Stimulated activated CD4-positive, alpha-beta T cell treated with anti-CD3 and anti-CD28 coated beads, Interleukin-1b, Interleukin-23, amount 100 ng/mL, for 4 hours (primary cell): ENCODE measurements around the gene TNRC6B.
"Not testable (repeated sequence)": the region's sequence is repeated elsewhere in the genome, so short reads cannot be mapped to it uniquely, and the experiment has no call there.

Source experiments
- DNase-seq, 2 donors: peaks; one replicate each; pipeline ENCODE4 v3.0.0-alpha.2; 2020; ENCODE audit warnings: low read depth in 2 of 2

Gene TNRC6B

DNA sequence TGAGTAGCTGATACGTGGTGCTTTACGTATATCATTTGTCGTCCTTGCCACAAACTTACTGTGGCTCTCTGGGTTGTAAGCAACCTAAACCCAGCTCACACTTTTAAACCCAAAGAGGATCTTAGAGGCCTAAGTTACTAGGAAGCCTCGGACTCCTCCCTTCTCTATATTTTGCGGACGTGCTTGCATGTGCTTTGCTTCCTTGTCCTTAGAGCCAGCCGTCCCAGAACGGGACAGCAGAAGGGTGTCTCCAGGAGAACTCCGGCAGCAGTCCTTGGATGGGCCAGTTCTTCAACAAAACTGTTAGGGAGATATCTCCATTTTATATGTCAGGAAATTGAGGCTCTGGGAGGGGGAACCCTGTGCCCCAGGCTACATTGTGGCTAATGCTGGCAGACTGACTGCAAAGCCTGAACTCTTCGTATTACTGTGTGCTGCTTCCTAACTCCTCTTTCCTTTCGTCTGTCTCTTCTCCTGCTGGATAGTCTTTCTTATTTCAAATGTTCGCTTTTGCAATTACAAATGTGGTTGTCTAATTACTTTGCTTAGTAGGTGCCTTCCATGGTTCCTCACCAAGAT, 33.8 kb downstream of the TNRC6B start:
- no peak for DNase-seq

- DNase-seq = no peak
These were observed 34.4 kb downstream of the TNRC6B start for GRCh38 chr22:40212121-40212520.

DNA sequence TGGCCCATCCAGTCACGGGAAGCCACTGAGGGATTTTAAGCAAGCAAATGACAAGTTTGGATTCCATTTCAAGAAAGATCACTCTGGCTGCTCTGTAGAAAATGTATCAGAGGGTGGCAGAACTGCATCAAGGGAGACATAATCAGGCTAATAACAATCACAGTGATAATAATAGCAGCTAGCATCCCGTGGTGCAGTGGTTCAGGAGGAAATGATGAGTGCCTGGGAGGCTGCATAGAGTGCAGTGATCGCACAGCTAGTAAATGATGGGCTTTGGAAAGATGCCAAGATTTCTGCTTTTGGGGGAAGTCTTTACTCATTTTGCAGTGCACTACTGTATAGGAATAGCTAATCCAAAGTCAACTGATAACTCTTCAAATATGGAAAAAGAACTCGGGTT, 35.8 kb downstream of the TNRC6B start:
- no peak for DNase-seq

GRCh38 chr22:40215266-40215665, 37.5 kb downstream of the TNRC6B start:
- no peak for DNase-seq

DNA sequence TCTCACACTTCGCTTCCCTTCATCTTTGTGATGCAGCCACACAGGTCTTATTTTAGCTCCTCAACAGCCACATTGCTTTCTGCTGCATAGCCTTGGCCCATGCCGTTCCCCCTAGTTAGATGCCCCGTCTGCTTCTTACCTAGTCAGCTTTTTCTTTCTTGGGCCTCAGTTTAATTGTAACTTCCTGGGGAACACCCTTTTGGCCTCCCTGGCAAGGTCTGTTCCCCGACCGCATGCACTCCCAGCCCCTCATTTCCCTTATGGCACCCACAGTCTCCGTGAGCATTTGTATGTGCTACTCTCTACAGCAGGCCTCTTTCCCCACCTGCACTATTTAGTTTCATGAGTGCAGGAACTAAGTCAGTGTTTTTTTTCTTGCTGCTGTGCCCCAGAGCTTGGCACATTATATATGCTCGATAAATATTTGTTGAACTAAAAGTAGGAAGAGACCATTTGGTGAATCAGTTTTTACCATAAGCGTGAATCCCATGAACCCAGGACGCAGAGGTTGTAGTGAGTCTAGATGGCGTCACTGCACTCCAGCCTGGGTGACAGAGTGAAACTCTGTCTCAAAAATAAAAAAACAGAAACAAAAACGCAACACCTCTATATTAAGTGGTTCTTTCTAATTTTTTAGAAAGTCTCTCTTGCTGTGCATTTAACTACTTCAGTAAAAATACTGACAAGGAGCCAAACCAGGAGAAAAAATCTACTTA, 38.5 kb downstream of the TNRC6B start:
- DNase-seq = no peak

DNA sequence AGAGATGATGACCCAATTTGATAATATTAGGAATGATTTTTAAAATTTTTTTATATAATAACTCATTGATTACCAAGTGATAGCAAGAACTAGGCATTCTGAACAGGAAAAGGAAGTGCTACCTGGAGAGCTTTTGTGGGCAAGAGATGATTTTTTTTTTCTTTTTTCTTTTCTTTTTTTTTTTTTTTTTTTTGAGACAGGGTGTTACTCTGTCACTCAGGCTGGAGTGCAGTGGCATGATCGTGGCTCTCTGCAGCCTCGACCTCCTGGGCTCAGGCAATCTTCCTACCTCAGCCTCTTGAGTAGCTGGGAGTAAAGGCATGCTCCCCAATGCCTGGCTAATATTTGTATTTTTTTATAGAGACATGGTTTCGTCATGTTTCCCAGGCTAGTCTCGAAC, 40.4 kb downstream of the TNRC6B start:
- DNase-seq = no peak

DNA sequence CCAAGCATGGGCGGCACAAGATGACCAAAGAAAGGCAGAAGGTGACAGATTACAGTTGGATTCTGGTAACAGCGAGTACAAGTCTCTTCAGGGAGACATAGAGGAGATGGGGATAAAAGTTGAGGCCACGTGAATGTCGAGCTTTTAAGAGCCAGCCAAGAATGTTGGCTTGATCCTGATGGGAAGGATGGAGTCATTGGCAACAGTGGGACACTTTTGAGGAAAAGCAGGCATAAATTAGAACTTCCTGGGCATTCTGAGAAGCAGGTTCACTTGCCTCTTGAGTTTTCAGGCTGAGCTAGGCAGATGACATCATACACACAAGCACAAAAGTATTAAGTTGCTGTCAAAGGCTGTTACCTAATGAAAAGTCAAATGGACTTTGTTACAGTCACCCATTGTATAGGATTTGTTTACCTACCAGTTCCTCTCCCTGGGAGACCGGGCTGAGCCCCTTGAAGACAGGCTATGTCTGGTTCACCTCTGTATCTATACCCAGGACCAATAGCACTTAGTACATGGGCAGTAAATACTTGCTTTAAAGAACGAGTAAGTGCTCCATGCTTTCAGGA, 41.1 kb downstream of the TNRC6B start:
- DNase-seq = no peak

DNA sequence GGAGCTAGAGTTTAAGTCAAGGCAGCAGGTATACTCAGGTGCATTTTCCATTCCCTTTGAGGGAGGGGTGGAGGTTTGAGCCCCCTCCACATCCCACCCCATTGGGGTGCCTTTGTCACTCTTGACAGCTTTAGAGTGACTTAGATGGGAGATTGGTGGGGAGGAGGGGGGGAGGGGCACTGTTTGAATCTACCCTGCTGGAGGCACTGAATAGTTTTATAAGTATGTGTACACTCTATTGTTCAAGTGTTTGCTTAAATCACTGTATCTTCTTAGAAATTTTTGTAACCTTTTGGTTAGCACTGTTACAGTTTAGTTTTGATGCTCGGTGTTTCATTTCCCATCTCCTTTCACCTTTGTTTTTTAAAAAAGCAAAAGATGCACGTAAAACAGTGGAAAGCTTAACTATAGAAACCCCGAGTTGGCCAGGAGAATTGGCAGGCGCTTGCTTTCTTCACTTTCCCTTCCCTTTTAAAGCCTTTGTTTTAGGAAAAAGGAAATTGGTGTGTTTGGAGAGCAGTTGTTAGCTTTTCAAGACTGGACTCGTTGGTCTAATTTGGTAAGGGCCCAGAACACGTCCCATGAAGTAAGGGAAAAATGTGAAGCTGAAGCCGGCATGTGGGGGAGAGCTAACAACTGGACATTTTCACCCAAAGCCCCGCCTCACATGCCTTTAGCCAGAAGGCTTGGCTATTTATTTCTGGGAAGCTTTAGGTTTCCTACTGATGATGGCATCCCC, 42.8 kb downstream of the TNRC6B start:
- no peak for DNase-seq

- no peak for DNase-seq
These were observed 43.3 kb downstream of the TNRC6B start for GRCh38 chr22:40221055-40221414.

- not testable (repeated sequence) for DNase-seq
These were observed 45.3 kb downstream of the TNRC6B start for GRCh38 chr22:40222979-40223378.

DNA sequence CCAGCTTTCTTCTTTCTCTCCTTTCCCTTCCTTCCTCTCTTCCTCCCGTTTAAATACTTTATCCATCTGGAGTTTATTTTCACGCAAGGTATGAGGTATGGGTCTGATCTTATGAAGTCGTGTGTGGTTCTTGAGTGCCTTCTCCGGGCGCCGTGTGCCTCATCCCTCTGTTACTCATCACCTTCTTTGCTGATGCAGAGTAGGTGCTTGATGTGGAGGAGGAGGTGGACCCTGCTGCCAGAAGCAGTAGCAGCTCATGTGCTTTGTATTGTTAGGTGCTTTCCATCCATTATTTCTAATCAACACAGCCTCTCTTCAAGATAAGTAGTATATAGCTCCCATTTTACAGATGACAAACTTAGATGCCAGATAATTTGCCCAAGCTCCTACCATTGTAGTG, 47.0 kb downstream of the TNRC6B start:
- DNase-seq = peak; percentile 29 to 46

- DNase-seq = no peak
These were observed 48.9 kb downstream of the TNRC6B start for GRCh38 chr22:40226620-40227019.

DNA sequence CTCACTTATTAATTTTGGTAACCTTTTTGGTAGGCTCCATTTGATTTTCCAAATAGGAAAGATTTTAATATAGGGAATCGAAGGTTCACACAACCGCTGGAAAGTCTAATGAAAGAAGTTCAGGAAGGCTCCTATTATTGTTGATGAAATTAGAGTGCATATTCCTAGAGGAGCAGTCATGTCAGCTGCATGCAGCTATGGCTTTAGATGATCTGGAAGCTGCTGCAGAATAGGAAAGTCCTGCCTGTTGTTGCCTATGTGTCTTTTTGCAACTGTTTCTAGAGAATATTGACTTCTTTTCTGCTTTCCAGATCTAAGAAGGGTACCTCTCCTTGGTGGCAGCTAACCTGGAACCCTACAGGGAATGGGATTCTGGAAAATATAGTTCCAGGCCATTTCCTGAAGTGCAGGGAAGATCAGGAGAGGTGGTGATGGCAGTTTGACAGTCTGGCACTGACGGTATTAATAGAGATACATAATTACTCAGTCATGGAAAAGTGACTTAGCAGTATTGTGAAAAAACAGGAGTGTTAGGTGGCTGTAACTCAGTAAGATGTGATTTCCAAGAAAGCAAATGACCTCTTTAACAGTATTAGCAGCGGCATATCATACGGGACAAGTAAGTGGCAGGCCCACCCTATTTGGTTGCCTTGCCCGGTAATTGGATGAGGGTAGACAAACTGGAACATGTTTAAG, 54.0 kb downstream of the TNRC6B start:
- DNase-seq = no peak

GRCh38 chr22:40232624-40233023, 54.9 kb downstream of the TNRC6B start:
- no peak for DNase-seq

DNA sequence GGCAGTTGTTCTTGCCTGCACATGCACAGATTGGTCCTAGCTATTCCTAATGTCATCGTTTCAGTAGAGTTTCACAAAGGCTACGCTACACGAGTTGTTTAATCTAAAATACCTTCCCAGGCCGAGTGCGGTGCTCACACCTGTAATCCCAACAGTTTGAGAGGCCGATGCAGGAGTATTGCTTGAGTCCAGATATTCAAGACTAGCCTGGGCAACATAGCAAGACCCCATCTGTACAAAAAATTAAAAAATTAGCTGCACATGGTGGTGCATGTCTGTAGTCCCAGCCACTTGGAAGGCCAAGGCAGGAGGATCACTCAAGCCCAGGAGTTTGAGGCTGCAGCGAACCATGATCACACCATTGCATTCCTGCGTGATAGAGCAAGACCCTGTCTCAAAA, 56.2 kb downstream of the TNRC6B start:
- DNase-seq = no peak

DNA sequence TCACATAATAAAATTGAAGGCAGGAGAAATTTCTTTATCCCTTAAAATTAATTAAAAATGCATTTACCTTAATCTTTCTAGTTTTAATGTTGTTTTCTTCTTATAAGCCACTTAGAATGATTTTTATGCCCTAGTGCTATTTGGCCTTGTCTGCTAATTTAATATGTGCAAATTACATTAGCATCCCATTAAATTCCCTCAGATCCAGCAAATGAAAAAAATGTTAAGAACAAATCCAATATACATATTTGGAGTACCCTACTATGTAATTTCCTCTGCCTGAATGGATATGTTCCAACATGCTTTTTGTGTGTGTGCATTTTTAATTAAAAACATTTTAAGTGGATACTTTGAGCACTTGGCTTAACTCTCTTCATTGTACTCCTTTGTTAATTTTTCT, 56.9 kb downstream of the TNRC6B start:
- DNase-seq = no peak

DNA sequence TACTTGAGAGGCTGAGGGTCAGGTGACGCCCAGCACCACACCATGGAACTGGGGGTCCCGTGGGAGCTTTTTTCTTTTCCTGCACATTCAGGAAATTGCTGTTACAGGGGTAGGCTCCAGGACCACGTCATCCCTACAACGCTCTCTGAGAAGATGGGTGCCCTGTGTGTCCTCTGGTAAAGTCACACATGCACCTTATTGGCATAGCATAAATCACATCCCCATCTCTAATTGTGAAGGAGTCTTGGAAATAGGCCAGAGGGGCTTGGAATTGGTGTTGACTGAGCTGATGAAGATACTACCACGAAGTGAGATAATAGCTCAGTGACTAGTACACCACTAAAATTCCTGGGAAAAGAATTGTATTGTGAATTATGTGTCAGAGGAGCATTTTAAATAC, 57.6 kb downstream of the TNRC6B start:
- no peak for DNase-seq

DNA sequence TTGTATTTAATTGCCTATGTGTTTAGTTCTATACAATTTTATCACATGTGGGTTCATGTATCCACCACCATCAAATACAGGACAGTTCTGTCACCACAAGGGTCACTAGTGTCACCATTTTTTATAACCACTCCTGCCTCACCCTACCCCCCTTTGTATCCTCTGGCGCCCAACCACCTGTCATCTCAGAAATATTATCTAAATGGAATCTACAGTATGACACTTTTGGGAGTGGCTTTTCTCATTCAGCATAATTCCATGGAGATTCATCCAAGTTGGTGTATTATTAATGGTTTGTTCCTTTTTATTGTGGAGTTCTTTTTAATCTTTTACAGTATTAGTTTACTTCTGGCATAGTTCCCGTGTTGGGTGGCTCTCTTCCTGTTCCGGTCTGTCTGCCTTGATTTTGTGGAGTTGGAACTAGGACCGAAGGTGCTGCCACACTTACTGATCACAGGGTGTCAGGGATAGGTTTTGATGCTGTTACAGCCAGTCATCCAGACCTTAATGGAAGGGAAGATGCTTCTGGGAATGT, 58.5 kb downstream of the TNRC6B start:
- no peak for DNase-seq

DNA sequence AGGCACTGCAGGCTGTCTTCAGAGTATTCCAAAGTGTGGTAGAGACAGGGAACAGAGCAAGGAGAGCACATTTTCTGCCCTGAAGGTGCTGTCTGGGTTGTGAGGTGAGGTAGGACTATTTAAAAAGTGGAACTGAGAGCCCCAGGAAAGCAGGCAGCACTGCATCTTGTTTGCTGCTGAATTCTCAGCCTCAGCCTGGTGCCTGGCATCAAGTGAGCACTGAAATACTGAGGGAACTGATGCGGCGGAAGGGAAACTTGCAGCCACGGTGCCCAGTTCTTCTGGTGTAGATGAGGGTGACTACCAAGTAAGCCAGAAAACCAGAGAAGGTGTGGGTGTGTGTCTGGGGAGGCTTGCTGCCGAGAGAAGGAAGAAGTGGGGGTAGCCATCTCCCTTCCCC, 59.5 kb downstream of the TNRC6B start:
- no peak for DNase-seq

- DNase-seq = no peak
These were observed 60.2 kb downstream of the TNRC6B start for GRCh38 chr22:40237788-40238424.
